SK-N-SH treated with all-trans-retinoic acid at 6 μM for 48 hours (cell line): ENCODE results near the gene AMZ1.
"Not testable (repeated sequence)": the region's sequence is repeated elsewhere in the genome, so short reads cannot be mapped to it uniquely, and the experiment has no call there.

Experiments
- CREB5 ChIP-seq: fragments of 250-450 bp; sonication (Bioruptor Pico); IDR thresholded peaks from 2 replicates; pipeline ENCODE4 v1.5.1; 2020; ENCODE audit warnings: low read depth, mild to moderate bottlenecking, moderate library complexity
- CSDC2 ChIP-seq: fragments of 250-450 bp; sonication (Bioruptor Pico); IDR thresholded peaks from 2 replicates; pipeline ENCODE4 v1.5.0; 2020; ENCODE audit warnings: mild to moderate bottlenecking, moderate library complexity
- ESRRG ChIP-seq: fragments of 250-450 bp; sonication (Bioruptor Pico); IDR thresholded peaks from 2 replicates; pipeline ENCODE4 v1.6.1; 2021; ENCODE audit warnings: mild to moderate bottlenecking
- PATZ1 ChIP-seq: fragments of 250-450 bp; sonication (Bioruptor Pico); IDR thresholded peaks from 2 replicates; pipeline ENCODE4 v1.8.0; 2020; ENCODE audit warnings: mild to moderate bottlenecking, moderate library complexity, borderline replicate concordance
- RARB ChIP-seq: fragments of 250-450 bp; sonication (Bioruptor Pico); IDR thresholded peaks from 2 replicates; pipeline ENCODE4 v1.8.0; 2021; ENCODE audit warnings: mild to moderate bottlenecking, moderate library complexity
- ZNF70 ChIP-seq: fragments of 450-650 bp; formaldehyde crosslinking; IDR thresholded peaks from 2 replicates; pipeline ENCODE4 v1.5.0; 2020; ENCODE audit warnings: mild to moderate bottlenecking, moderate library complexity

GRCh38 chr7:2678454-2678853 lies 9.5 kb upstream of the AMZ1 start:
- not testable (repeated sequence) for TF ChIP-seq PATZ1, ZNF70, CREB5, ESRRG, RARB, CSDC2 (CRISPR knock-in tag)
